Psoas muscle (tissue), 8 donors: ENCODE results near the gene RSL1D1. TPM values are rescaled to one million over a fixed set of nuclear protein-coding genes. Genes with fewer than 3 reads are reported as not detected.

Experiments
- ATAC-seq, 4 donors: fragments of 200-7000 bp; cut with Tn5 transposase; one replicate each; pipeline ENCODE4 v1.9.1; 2020; ENCODE audit warnings: moderate library complexity in 3 of 4, mild to moderate bottlenecking in 2 of 4
- DNase-seq, 2 donors: peaks; one replicate each; pipeline ENCODE4 v3.0.0-alpha.2; 2020
- H3K27ac ChIP-seq: fragments of 200-600 bp; one replicate; pipeline ENCODE4 v1.8.0; 2022
- H3K27me3 ChIP-seq, 3 donors: fragments of 200-600 bp in 1 of 3; one replicate each; pipeline versions ENCODE4 v1.6.1 to v1.8.0; 2013 to 2022; ENCODE audit warnings: low read length in 2 of 3, mild to moderate bottlenecking in 2 of 3, moderate library complexity in 1 of 3; ENCODE audit not compliant: insufficient read depth in 3 of 3
- H3K36me3 ChIP-seq, 2 donors: fragments of 200-600 bp in 1 of 2; one replicate each; pipeline versions ENCODE4 v1.6.1 to v1.8.0; 2013 to 2022; ENCODE audit warnings: low read depth in 1 of 2, mild to moderate bottlenecking in 1 of 2, moderate library complexity in 1 of 2; ENCODE audit not compliant: insufficient read depth in 1 of 2
- H3K4me1 ChIP-seq: fragments of 200-600 bp; one replicate; pipeline ENCODE4 v1.8.0; 2022
- H3K4me3 ChIP-seq: fragments of 200-600 bp; one replicate; pipeline ENCODE4 v1.8.0; 2022; ENCODE audit warnings: mild to moderate bottlenecking
- H3K9me3 ChIP-seq: fragments of 200-600 bp; one replicate; pipeline ENCODE4 v1.8.0; 2022
- WGBS, 3 donors: extraction: QIAGEN DNeasy Blood & Tissue Kit; methylation state at CpG; one replicate each; pipeline versions ENCODE4 v1.1.6 to v1.1.7; 2013; 5-methylcytosine and 5-hydroxymethylcytosine counted together
- intact Hi-C, 2 donors: fragments of 100-400 bp; cut with DNase I; formaldehyde crosslinking; loops; one replicate each; pipeline versions ENCODE4 v1.11.0 to v1.14.2; 2022
- polyA plus RNA-seq, 3 donors: library from polyadenylated mRNA; stranded (reverse); fragments of 200-250 nt; gene quantifications; one replicate each; pipeline ENCODE4 v1.2.3, GENCODE V29; 2013
- total RNA-seq, 4 donors: library from RNA; stranded (reverse); fragmentation: NEBNext Ultra II Directional in 2 of 4; extraction: Animal tissue kit (Norgen Biotek cat#: 25700) in 2 of 4; gene quantifications; one replicate each; pipeline versions ENCODE4 v1.2.1 to v1.2.4, GENCODE V29; 2021 to 2023
- TF ChIP-seq, protein P1 (sequence below): fragments of 200-600 bp; IDR thresholded peaks from one replicate; pipeline ENCODE4 v1.8.0; 2022; ENCODE audit warnings: antibody characterized with exemption
- donor health status: healthy with polysubstance abuse.
- donor health status: DM: no; HTN: no; CAD: no; lungs with moderate emphysema.
- donor health status: Bipolar disorder and iron deficiency.
- donor health status: healthy.
- donor health status: DM: yes; HTN: yes; CAD: no.
- donor health status: DM: no; HTN: no; CAD: no.
- donor health status: DM: no; HTN: no; CAD: no.
- donor health status: DM: yes; HTN: yes; CAD: no.

The RSL1D1 gene
- total and polyA plus RNA-seq, 7 donors = 197 to 271 (median 241) TPM

DNA sequence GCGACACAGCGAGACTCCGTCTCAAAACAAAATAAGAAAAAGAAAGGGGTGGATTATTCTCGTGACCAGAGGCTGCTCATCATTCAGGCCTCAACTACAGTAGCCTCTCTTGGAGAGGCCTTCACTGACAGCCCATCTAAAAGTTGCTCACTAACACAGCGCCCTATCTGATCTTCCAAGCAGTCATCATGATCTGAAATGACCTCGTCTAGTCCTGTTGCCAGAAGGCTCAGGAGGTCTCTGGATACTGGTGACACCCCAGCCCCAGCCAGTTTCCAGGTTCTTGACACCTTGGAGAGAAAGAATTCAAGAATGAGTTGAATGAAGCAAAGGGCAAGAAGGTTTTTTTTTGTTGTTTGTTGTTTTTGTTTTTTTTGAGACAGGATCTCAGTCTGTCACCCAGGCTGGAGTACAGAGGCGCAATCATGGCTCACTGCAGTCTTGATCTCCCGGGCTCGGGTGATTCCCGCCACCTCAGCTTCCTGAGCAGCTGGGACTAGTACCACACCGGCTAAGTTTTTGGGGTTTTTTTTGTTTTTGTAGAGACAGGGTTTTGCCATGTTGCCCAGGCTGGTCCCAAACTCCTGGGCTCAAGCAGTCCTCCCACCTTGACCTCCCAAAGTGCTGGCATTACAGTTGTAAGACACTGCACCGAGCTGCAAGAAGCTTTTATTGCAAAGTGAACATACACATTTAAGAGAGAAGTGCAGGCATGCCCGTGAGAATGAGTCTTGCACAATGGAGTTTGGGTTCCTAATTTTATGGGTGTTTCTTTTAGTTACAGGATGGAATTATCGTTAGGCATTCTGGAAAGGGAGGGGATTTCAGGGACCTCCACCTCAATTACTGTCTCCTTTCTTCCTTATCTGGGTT is 51.6 kb downstream of the RSL1D1 start:
- peak overlapping the region; percentile 99 for H3K4me3 ChIP-seq
- peak overlapping the region; percentile 36 for H3K27ac ChIP-seq

DNA sequence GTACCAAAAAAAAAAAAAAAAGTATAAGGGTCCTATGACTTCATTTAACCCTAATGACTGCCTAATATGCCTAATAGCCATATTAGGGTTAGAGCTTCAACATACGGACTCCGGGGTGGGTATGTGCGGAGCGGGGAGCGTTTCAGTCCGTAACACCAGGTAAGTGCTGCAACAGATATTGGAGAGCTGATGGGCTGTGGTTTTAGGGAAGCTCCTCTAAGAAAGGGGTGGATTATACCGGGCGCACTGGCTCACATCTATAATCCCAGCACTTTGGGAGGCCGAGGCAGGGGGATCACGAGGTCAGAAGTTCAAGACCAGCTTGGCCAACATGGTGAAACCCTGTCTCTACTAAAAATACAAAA is 52.3 kb downstream of the RSL1D1 start:
- Histone ChIP-seq H3K4me3 (peak overlapping the region; percentile 99), H3K9me3 (no peaks in the 10 kb centered on the region), H3K27ac (peak overlapping the region; percentile 98), H3K4me1 (peaks cover 37% of the 10 kb centered on the region), H3K27me3 (no peaks in the 10 kb centered on the region), H3K36me3 (peaks cover 0 to 14% of the 10 kb centered on the region in 2 donors)
- TF ChIP-seq, protein P1, sequence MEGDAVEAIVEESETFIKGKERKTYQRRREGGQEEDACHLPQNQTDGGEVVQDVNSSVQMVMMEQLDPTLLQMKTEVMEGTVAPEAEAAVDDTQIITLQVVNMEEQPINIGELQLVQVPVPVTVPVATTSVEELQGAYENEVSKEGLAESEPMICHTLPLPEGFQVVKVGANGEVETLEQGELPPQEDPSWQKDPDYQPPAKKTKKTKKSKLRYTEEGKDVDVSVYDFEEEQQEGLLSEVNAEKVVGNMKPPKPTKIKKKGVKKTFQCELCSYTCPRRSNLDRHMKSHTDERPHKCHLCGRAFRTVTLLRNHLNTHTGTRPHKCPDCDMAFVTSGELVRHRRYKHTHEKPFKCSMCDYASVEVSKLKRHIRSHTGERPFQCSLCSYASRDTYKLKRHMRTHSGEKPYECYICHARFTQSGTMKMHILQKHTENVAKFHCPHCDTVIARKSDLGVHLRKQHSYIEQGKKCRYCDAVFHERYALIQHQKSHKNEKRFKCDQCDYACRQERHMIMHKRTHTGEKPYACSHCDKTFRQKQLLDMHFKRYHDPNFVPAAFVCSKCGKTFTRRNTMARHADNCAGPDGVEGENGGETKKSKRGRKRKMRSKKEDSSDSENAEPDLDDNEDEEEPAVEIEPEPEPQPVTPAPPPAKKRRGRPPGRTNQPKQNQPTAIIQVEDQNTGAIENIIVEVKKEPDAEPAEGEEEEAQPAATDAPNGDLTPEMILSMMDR = no peak
- DNase-seq = no peak
- no peak for ATAC-seq
- intact Hi-C loops = loop anchor here in 1 of 2 donors (5.0 kb wide), 3 partner anchors 38 to 122 kb away; partner anchors contain the start of gene RSL1D1
- WGBS, 3 donors = 94 to 96% (median 95%) methylated on average over 10 of the region's 10 CpGs

More for the DNA sequence above, 51.6 kb downstream of the RSL1D1 start:
- intact Hi-C loops = loop anchor here in 1 of 2 donors (5.0 kb wide), 3 partner anchors 38 to 122 kb away; partner anchors contain the start of gene RSL1D1
- Histone ChIP-seq H3K27me3 (no peaks in the 10 kb centered on the region), H3K4me1 (peaks cover 29% of the 10 kb centered on the region), H3K36me3 (peaks cover 0 to 12% of the 10 kb centered on the region in 2 donors), H3K9me3 (no peaks in the 10 kb centered on the region)
- 82 to 91% (median 85%) methylated on average over 14 of the region's 14 CpGs for WGBS, 3 donors
- ATAC-seq (no peak), DNase-seq (no peak)
- TF ChIP-seq, protein P1 = no peak

DNA sequence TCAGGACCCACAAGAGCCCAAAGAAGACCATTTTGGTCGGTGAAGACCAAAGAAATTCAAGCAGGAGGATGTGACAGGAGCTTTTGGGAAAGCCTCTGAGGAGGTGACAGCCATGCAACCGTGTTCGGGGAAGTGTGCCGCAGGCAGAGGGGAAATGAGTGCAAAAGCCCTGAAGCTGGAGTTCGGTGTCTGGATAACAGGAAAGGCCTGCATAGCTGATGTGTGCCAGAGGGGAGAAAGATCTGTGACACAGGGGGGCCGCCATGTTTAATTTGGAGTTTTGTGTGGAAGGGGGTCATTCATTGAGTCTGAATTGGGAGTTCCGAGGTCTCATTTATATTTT is 53.4 kb downstream of the RSL1D1 start:
- H3K27me3 ChIP-seq = no peaks in the 10 kb centered on the region
- peak overlapping the region; percentile 99 for H3K4me3 ChIP-seq
- TF ChIP-seq, protein P1 = no peak
- intact Hi-C loops = loop anchor here in 1 of 2 donors (5.0 kb wide), 3 partner anchors 39 to 121 kb away; partner anchors contain the start of gene RSL1D1
- 5 to 6% (median 5%) methylated on average over 7 of the region's 7 CpGs for WGBS, 3 donors
- H3K36me3 ChIP-seq = peaks cover 0 to 14% of the 10 kb centered on the region in 2 donors
- H3K9me3 ChIP-seq = no peaks in the 10 kb centered on the region
- ATAC-seq (peak in 1 of 4 donors; percentile 10), DNase-seq (no peak)
- peak overlapping the region; percentile 98 for H3K27ac ChIP-seq
- H3K4me1 ChIP-seq = peaks cover 47% of the 10 kb centered on the region

DNA sequence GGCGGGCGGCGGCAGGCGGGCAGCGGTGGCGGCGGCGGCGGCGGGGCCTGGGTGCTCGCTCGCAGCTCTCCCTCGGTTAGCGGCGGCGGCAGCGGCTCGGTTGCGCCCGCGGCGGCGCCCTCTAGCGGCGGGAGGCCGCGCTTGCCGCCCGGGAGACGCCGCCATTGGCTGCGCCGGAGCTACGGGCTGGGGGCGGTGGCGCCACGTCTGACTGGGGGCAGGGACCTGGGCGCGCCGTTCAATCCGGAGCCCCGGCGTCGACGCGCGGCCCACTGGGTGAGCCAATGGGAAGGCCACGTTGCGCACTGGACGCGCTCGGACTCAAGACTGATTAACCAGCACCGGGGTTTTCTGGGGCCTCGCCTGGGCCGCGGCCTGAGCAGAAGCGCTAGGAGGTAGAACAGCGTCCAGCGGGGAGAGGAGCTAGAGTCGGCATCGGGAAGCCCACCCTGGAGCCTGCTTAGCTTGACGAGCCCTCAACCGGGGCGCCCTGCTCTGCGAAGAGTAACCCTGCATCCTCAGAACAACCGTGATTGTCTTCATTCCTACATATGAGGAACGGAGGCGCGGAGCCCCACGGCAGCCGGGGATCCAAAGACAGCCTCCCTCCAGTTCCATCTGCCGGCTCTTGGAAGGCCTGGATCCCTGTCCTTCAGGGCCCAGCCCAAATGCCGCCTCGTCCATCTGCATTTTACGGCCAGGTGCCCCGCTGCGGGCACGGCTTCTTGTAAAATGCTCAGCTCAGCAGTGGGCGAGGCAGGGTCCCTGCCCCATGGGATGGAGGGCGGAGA is 54.0 kb downstream of the RSL1D1 start, which contains the start of gene ZC3H7A:
ZC3H7A (minus strand) TSS at position 93 of the 791 bp plus-strand sequence. CDS start 14,904 bp downstream, outside the sequence.
- Histone ChIP-seq H3K9me3 (no peaks in the 10 kb centered on the region), H3K27me3 (no peaks in the 10 kb centered on the region), H3K36me3 (peaks cover 0 to 14% of the 10 kb centered on the region in 2 donors), H3K27ac (peak within 1 kb of the TSS; percentile 98), H3K4me3 (peak within 1 kb of the TSS; percentile 99), H3K4me1 (peaks cover 53% of the 10 kb centered on the region)
- peak; percentile 90 to 94 (median 92) for ATAC-seq
- TF ChIP-seq, protein P1 = peak; percentile 95
- intact Hi-C loops = loop anchor here in 1 of 2 donors (5.0 kb wide), 3 partner anchors 40 to 120 kb away; partner anchors contain the start of gene RSL1D1
- 0% methylated on average over 40 to 80 of the region's 80 CpGs for WGBS, 3 donors
- peak; percentile 97 to 99 for DNase-seq
